Measurements from ENCODE around the gene TMEM120B. TPM values are rescaled to one million over a fixed set of nuclear protein-coding genes. Genes with fewer than 3 reads are reported as not detected.

The TMEM120B gene
- total RNA-seq, 1 experiment from 2014 or later, result 15.5 TPM

DNA sequence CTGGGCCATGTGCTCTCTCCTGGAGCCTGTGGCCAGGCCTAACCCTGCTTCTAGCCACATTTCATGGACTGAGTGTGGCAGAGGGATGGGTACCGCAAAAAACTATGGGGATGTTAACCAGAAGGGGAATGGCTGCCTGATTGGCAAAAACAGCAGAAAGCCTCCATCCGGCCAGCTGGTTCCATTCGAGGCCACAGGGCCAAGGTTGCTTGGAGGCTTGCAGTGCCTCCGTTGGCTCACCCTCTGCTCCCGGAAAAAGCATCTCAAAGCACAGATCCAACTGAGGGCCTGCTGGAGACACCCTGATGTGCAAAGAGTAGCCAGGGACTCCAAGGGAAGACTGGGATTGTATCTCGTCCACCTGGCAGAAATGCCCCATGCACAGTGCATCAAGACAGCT lies 16.5 kb downstream of the TMEM120B start:
- Histone ChIP-seq H3K4me3 (ENCODE audit: low read depth, low read length) (no peak overlapping the region), H3K36me3 (ENCODE audit: control insufficient read depth, insufficient read depth, low read length) (no peaks in the 10 kb centered on the region), H3K9me3 (no peaks in the 10 kb centered on the region), H3K27me3 (replicated peaks; ENCODE audit: control insufficient read depth, insufficient read depth, low read length) (no peaks in the 10 kb centered on the region), H3K4me1 (no peaks in the 10 kb centered on the region)
- DNase-seq, result no peak
- no peaks in the 10 kb centered on the region for H3K4me1 Mint-ChIP-seq (ENCODE audit: low read depth, unreplicated experiment)
- TF ChIP-seq, protein P1, sequence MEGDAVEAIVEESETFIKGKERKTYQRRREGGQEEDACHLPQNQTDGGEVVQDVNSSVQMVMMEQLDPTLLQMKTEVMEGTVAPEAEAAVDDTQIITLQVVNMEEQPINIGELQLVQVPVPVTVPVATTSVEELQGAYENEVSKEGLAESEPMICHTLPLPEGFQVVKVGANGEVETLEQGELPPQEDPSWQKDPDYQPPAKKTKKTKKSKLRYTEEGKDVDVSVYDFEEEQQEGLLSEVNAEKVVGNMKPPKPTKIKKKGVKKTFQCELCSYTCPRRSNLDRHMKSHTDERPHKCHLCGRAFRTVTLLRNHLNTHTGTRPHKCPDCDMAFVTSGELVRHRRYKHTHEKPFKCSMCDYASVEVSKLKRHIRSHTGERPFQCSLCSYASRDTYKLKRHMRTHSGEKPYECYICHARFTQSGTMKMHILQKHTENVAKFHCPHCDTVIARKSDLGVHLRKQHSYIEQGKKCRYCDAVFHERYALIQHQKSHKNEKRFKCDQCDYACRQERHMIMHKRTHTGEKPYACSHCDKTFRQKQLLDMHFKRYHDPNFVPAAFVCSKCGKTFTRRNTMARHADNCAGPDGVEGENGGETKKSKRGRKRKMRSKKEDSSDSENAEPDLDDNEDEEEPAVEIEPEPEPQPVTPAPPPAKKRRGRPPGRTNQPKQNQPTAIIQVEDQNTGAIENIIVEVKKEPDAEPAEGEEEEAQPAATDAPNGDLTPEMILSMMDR (IDR thresholded peaks at IDR 0.05; ENCODE audit: insufficient read depth in 1 of 2, low read depth in 1 of 2, low read length in 1 of 2, severe bottlenecking in 1 of 2, unreplicated experiment in 1 of 2), result no peak
- intact Hi-C loops (cut with micrococcal nuclease; ENCODE audit: unreplicated experiment), result no loop called here
- peaks cover 24% of the 10 kb centered on the region for H3K36me3 Mint-ChIP-seq (ENCODE audit: insufficient read depth, unreplicated experiment)
- no TSS peak for BruUV-seq (replicated peaks)
- H3K9me3 Mint-ChIP-seq (ENCODE audit: unreplicated experiment), result no peaks in the 10 kb centered on the region
- H3K27me3 Mint-ChIP-seq (ENCODE audit: insufficient read depth, unreplicated experiment), result no peaks in the 10 kb centered on the region
- no peak overlapping the region for H3K4me3 Mint-ChIP-seq (ENCODE audit: unreplicated experiment)
- CTCF ChIA-PET, result no interaction called here
- H3K27ac Mint-ChIP-seq (ENCODE audit: unreplicated experiment), result no peak overlapping the region
- POLR2A ChIA-PET, result no interaction called here

GRCh38 chr12:121731473-121731872 lies 18.9 kb downstream of the TMEM120B start:
- no peaks in the 10 kb centered on the region for H3K4me1 ChIP-seq
- H3K36me3 ChIP-seq (ENCODE audit: control insufficient read depth, insufficient read depth, low read length), result no peaks in the 10 kb centered on the region
- ChIA-PET CTCF (no interaction called here), POLR2A (no interaction called here)
- Mint-ChIP-seq H3K27me3 (ENCODE audit: insufficient read depth, unreplicated experiment) (no peaks in the 10 kb centered on the region), H3K9me3 (ENCODE audit: unreplicated experiment) (no peaks in the 10 kb centered on the region), H3K4me1 (ENCODE audit: low read depth, unreplicated experiment) (no peaks in the 10 kb centered on the region), H3K27ac (ENCODE audit: unreplicated experiment) (no peak overlapping the region), H3K4me3 (ENCODE audit: unreplicated experiment) (no peak overlapping the region), H3K36me3 (ENCODE audit: insufficient read depth, unreplicated experiment) (peaks cover 11% of the 10 kb centered on the region)
- no peaks in the 10 kb centered on the region for H3K9me3 ChIP-seq
- intact Hi-C loops (cut with micrococcal nuclease; ENCODE audit: unreplicated experiment), result no loop called here
- DNase-seq, result no peak
- TF ChIP-seq, protein P1 (IDR thresholded peaks at IDR 0.05; ENCODE audit: insufficient read depth in 1 of 2, low read depth in 1 of 2, low read length in 1 of 2, severe bottlenecking in 1 of 2, unreplicated experiment in 1 of 2), result no peak
- no TSS peak for BruUV-seq (replicated peaks)
- H3K27me3 ChIP-seq (replicated peaks; ENCODE audit: control insufficient read depth, insufficient read depth, low read length), result no peaks in the 10 kb centered on the region
- no peak overlapping the region for H3K4me3 ChIP-seq (ENCODE audit: low read depth, low read length)

DNA sequence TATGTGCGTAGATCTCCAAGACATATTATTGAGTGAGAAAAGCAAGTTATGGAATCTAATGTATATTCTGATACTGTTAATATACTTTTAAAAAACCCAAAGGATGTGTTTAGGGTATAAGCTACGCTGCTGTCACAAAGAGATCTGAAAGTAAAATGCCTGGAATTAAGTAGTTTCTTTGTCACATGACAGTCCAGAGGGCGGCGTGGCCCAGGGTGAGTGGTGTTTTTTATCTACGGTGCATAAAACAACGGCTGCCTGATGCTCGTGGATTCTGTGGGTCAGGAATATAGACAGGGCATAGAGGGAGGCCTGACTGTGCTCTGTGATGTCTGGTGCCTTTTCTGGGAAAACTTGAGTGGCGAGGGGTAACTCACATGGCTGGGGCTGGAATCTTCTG lies 21.3 kb downstream of the TMEM120B start:
- Mint-ChIP-seq H3K4me3 (ENCODE audit: unreplicated experiment) (no peak overlapping the region), H3K27me3 (ENCODE audit: insufficient read depth, unreplicated experiment) (no peaks in the 10 kb centered on the region), H3K4me1 (ENCODE audit: low read depth, unreplicated experiment) (no peaks in the 10 kb centered on the region), H3K27ac (ENCODE audit: unreplicated experiment) (no peak overlapping the region), H3K36me3 (ENCODE audit: insufficient read depth, unreplicated experiment) (peaks cover 21% of the 10 kb centered on the region), H3K9me3 (ENCODE audit: unreplicated experiment) (no peaks in the 10 kb centered on the region)
- no TSS peak for BruUV-seq (replicated peaks)
- intact Hi-C loops (cut with micrococcal nuclease; ENCODE audit: unreplicated experiment), result no loop called here
- Histone ChIP-seq H3K4me1 (no peaks in the 10 kb centered on the region), H3K27me3 (replicated peaks; ENCODE audit: control insufficient read depth, insufficient read depth, low read length) (no peaks in the 10 kb centered on the region), H3K4me3 (ENCODE audit: low read depth, low read length) (no peak overlapping the region), H3K9me3 (no peaks in the 10 kb centered on the region), H3K36me3 (ENCODE audit: control insufficient read depth, insufficient read depth, low read length) (no peaks in the 10 kb centered on the region)
- TF ChIP-seq, protein P1 (IDR thresholded peaks at IDR 0.05; ENCODE audit: insufficient read depth in 1 of 2, low read depth in 1 of 2, low read length in 1 of 2, severe bottlenecking in 1 of 2, unreplicated experiment in 1 of 2), result no peak
- POLR2A ChIA-PET, result no interaction called here
- DNase-seq, result no peak
- CTCF ChIA-PET, result no interaction called here
